ENCODE results near the gene CYREN.
"Not testable (repeated sequence)": the region's sequence is repeated elsewhere in the genome, so short reads cannot be mapped to it uniquely, and the experiment has no call there.

CYREN gene

DNA sequence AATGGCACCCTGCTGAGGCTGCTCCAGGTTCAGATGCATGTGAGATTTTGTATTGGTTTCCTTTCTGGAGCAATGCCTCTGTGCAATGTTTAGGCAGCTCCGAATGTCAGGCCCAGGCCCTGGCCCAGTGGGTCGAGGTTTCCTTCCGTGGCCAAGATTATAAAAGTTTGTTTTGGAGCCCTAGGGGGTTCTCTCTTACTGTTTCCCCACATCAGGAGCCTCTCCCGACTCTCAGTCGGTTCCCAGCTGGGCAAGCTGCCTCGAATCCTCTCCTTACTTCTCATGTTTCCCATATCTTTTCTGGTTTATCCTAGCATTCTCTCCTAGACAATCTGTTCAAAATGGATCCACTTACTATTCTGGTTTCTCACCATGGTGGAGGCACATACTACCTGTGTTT is 11.6 kb downstream of the CYREN start:
- no peak for DNase-seq

DNA sequence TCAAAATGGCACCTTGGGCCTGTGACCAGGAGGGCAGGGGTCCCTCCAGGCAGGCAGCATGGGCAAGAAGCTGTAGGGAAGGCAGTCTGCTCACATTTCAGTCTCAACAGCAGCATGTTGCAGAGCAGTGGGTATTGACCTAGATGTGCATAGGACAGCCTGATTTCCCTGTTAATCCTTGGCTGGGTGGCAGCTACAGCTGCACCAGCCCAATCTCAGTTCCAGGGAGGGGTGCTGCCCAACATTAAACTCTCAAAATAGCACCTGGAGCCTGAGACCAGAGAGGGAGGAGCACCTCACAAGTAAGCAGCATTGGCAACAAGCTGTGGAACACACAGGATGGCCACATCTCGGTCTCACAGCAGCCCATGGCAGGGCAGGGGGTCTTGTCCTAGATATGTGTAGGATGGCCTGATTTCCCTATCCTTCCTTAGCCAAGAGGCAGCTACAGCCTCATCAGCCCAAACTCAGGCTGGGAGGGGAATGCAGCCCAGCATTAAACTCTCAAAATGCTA is 12.3 kb downstream of the CYREN start:
- DNase-seq, result no peak

DNA sequence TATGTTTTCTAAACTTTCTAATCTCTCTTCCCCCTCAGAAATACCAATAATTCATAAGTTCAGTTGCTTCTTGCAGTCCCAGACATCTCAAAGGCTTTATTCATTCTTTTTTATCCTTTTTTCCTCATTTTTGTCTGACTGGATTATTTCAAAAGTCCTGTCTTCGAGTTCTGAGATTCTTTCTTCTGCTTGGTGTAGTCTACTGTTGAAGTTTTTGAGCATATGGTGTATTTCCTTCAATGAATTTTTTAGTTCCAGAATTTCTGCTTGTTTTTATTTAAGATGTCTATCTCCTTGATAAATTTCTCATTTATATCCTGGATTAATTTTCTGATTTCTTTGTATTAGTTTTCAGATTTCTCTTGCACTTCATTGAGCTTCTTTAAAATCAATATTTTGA is 14.2 kb downstream of the CYREN start:
- DNase-seq, result no peak

DNA sequence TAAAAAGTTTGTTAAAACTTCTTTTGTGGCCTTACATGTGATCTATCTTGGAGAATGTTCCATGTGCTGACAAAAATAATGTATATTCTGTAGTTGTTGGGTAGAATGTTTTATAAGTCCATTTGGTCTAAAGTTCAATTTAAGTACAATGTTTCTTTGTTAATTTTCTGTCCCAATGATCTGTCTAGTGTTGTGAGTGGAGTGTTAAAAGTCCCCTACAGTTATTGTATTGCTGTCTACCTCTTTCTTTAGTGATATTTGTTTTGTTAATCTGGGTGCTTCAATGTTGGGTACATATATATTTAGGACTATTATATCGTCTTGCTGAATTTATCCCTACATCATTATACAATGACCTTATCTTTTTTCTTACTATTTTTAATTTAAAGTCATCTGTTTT is 15.8 kb downstream of the CYREN start:
- DNase-seq, result no peak

DNA sequence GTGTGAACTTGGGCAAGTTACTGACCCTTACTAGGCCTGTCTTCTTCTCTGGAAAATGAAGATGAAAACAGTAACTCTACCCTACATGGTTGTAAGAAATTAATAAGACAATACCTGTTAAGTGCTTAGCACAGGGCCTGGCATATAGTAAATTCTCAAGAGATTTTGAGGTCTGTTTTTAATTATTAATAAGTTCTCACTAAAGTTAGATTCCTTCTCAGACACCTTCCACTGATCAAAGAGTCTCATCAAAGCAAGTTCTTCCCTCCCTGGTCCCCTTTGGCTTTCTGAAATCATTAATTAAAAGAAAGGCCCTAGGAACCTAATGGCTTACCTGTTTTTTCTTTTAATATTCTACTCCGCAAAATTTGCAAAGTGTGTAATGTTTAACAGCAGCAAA is 18.1 kb downstream of the CYREN start:
- DNase-seq, result no peak

DNA sequence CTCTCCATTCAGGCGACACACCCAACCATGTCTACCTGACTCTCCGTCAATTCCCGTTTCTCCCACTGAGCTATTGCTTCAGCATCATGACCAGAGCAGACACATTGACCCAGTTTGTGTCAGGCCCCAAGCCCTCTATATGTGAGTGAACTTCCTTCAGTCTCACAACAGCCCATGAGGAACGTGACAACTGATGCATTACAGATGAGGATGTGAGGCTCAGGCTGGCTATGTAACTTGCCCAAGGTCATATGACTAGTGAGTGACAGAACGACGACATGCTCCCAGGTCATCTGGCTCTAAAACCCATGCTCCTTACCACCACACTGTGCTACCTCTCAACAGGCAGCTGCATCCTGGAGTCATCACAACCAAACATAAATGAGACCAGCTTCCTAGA is 19.0 kb downstream of the CYREN start:
- DNase-seq, result no peak

DNA sequence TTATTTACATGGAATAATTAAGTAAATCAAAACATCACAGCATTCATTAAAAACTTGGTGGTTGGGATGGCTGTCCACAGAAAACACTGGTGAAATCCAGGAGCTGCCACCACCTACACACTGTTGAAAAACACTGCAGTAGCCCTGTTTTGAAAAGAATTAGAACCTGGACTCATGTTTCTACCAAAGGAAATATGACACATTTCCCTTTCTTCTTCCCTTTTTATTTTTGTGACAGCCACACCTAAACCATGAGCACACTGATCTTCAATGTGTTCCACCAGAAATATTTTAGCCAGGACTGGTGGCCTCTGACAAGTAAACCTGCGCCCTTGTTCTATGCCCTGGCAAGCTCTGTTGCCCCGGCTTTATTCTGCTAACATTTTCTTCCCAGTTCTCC is 19.4 kb downstream of the CYREN start:
- no peak for DNase-seq

DNA sequence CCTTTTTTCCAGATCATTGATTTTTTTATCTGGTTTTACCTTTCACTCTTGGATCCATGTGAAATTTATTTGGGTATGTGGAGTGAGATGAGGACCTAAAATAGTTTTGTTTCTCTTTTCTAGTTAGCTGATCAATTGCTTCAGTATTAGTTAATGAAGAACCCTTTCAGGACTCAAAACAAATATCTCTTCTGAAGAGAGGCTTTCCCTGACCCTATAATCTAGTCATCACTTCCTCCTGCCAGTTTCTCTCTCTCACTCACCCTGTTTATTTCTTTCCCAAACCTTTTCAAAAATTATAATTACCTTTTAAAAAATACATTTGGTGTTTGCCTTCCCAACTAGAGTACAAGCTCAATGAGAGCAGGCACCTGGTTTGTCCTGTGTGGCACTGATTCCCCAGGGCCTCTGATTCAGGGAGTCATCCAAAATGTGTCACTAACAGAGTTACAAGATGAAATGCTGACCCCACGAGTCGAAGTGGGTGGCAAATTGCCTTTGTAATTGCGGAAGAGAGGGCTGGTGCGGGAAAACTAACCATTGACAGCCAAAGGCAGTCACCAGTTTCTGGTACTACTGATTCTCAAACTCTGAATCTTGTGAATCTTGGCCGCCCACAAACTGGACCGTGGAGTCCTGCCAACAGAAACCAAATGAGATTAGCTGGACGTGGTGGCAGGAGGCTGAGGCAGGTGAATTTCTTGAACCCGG is 20.3 kb downstream of the CYREN start:
- DNase-seq, result no peak

DNA sequence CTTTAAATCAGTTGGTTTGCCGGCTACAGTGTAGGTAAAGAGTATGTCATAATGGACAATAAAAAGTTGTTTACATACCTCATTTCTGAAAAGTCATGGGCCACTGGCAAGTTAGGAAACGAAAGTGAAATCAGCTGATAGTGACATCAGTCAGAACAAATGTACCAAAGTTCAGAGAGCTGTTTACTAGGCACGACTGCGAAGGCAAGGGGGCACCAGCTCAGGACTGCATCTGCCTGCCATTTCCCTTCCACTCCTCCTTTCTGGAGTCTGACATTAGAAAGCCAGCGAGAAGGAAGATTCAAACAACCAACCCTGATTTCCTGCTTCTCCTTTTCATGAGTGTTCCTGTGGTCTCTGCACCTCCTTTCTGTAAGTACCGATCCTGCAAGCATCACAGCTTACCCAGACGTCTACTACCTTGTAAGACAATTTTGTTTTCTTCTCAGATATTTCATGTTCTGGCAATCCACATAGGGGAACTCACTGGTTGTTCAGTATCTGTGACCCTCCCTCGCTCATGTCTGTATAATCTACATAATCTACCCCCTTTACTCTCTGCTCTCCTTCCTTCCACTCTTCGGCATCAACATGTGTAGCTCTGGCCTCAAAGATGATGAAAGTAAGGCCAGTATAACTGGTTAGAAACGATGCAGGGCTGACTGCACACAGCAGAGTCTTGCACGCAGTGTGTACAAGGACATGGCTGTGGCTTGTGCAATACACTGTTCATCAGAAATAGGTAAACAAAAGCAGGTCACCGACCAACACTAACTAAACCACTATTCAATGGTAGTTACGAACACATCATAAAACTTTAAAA is 22.4 kb downstream of the CYREN start, which contains the start of gene TMEM140:
TSS of gene TMEM140 (plus strand) at position 174 of the 823 bp plus-strand sequence. CDS start 16,370 bp downstream, outside the sequence.
- DNase-seq, result no peak

DNA sequence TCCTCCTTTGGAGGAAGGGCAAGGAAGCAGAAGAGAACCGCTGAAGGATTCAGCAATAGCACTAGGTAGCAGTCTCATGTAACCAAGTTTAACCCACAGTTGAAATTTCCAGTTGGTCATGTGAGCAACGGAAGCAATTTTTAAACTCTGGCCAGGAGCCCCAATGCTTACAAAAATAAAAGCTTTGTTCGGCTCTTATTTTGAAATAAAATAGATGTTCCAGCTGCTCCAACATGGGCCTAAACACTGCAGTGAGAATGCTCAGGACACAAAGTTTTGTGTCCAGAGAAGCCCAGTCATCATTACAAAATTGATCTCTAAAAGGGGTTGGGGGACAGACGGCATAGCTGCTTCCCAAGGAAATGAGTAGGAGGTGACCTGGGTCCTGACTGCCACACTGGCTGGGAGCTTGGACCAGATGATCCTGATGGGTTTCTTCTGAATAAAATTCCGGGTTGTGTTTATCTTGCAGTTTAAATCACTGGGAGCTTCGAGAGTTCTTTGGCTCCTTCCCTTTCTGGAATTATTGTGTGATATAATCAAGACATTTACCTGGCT is 23.1 kb downstream of the CYREN start:
- no peak for DNase-seq

DNA sequence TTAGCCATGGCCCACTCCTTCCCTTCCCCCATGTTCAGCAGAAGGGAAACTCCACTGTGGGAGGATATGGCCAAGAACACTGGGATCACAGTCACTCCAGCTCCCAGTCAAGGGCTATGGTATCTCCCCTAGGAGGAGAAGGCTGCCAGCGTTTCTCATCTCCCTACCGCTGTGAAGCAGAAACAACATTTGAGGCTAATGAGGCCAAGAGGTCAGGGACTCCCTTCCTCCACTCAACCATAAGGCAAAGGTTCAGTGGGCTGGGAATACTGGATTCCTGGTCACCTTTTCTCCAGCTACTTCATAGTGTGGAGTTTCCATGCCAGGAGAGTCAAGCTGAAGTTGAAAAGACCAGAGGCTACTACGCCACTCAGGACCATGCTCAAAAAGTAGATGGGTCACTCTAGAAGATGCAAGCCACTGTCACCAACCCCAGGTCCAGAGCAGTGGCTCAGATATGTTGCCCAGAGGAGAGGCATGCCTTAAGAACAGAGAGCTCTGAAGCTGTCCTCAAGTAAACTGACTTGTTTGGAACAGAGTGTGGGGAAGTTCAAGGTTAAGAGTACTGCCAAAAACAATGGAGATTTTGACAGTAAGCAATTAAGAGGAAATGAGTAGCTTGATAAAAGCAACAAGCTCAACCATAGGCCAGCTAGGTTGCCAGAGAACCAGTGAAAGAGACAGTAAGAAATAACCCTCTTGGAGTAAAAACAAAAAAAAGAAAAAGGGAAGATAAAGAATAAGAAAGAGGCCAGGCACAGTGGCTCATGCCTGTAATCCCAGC is 26.4 kb downstream of the CYREN start:
- DNase-seq, result no peak

DNA sequence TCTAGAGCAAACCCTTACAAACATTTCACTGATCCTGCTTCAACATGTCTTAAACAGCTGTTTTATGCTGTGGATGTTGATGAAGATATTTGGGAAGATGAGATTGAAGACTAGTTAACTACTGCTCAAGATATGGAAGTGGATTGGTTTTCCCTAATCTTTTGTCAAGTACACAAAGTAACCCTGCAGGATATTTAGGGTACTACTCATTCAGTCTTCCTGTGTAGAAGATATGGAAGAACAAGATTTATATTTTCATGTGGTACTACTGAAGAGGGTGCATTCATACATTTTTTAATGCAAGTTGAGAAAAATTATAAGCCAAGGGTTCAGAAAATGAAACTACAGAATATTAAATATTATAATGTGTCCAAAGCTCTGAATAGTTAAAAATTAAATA is 40.9 kb downstream of the CYREN start:
- DNase-seq, result no peak

DNA sequence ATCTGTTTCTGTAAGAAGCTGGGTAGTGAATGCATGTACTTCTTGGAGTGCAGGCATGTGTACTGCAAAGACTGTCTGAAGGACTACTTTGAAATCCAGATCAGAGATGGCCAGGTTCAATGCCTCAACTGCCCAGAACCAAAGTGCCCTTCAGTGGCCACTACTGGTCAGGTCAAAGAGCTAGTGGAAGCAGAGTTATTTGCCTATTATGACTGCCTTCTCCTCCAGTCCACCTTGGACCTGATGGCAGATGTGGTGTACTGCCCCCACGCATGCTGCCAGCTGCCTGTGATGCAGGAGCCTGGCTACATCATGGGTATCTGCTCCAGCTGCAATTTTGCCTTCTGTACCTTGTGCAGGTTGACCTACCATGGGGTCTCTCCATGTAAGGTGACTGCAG is 41.6 kb downstream of the CYREN start:
- DNase-seq, result no peak

DNA sequence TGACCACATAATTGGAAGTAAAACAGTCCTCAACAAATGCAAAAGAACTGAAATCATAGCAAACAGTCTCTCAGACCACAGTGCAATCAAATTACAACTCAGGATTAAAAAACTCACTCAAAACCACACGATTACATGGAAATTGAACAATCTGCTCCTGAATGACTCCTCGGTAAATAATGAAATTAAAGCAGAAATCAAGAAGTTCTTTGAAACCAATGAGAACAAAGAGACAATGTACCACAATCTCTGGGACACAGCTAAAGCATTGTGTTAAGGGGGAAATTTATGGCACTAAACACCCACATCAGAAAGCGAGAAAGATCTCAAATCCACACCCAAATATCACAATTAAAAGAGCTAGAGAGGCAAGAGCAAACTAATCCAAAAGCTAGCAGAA is 45.9 kb downstream of the CYREN start:
- not testable (repeated sequence) for DNase-seq

DNA sequence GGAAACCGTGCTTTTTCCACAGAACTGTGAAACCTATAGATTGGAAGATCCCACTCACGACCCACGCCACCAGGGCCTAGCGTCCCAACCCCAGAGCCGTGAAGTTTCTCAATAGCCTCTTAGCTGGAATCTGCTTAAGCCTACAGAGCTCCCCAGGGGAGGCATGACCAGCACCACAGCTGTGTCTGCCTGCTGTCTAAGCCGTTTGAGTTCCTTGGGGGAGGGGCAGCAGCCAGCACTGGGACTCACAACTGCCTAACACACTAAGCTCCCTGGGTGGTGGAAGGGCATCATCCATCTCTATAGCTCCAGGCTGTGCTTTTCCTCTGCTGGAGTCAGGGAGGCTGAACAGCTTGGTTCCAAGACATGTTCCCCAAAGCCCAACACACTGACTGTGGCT is 48.6 kb downstream of the CYREN start:
- no peak for DNase-seq

DNA sequence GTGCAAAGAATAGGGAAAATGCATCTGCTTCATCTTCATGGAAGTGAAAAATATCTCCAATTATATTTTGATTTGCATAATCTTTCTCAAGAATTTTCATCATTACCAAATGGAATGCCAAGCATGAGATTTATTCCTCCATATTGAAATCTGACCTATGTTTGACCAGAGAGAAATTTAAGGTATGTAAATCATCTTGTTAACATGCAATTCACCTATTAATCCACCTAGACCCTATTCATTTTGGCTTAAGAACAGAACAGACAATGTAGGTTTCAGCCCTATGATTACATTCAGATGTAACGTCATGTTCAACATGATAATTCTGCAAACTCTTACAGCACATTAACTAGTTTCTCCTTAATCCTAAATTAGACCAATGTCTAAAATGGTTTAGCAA is 53.4 kb downstream of the CYREN start:
- DNase-seq, result no peak
